ENCODE results near the gene KIF26A. TPM values are rescaled to one million over a fixed set of nuclear protein-coding genes. Genes with fewer than 3 reads are reported as not detected.

Gene KIF26A
- total and polyA plus RNA-seq, 2 experiments from 2014 or later: 5.6 to 103 TPM

DNA sequence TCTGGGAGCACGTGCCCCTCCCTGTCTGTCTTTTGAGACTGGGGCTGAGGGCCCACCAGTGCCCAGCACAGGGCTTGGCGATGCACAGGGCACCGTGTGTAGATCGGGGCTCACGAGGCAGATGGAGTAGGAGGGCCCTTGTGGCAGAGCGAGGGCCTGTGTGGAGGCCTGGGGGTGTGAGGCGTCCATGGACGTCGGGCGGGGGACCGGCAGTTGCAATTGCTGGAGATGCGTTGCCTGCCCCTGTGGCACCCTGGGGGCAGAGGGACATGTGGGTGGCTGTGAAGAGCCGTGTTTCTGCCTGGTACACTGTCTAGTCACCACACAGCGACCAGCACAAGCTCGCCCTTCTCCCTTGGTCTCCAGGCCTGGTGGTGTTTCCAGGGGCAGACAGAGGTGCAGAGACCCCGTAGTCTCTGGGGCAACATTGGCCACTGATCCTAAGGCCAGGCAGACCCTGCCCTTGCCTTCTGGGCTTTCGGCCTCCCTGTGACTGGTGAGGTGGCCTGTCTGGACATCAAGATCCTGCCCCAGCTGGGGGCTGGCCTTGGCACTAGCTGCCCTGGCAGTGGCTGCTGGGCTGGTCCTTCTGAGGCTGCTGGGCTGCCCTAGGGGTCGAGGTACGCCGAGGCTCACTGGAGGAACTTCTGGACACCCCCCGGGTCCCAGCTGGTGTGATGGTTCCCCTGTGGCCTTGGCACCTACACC lies 14.5 kb downstream of the KIF26A start:
- peaks cover 15% of the 10 kb centered on the region for H3K4me1 Mint-ChIP-seq
- no peaks in the 10 kb centered on the region for H3K9me2 ChIP-seq (ENCODE audit: insufficient read depth)
- H3K27me3 ChIP-seq (ENCODE audit: insufficient read depth): no peaks in the 10 kb centered on the region
- H3K27ac ChIP-seq (ENCODE audit: low read depth): no peak overlapping the region
- TF ChIP-seq CREB1 (CRISPR knock-in tag; IDR thresholded peaks at IDR 0.05; ENCODE audit: low read depth) (no peak), JUNB (IDR thresholded peaks at IDR 0.05; ENCODE audit: unreplicated experiment) (no peak), STAT1 (IDR thresholded peaks at IDR 0.05; ENCODE audit: unreplicated experiment) (no peak), ZNF331 (CRISPR knock-in tag; IDR thresholded peaks at IDR 0.05; ENCODE audit: low read depth) (no peak), EZH2phosphoT487 (IDR thresholded peaks at IDR 0.05; ENCODE audit: unreplicated experiment) (no peak), POLR2AphosphoS5 (IDR thresholded peaks at IDR 0.05; ENCODE audit: low read depth) (no peak), ZNF114 (CRISPR knock-in tag; IDR thresholded peaks at IDR 0.05) (no peak), NANOG (IDR thresholded peaks at IDR 0.05; ENCODE audit: borderline replicate concordance) (no peak), EZH2 (IDR thresholded peaks at IDR 0.05; ENCODE audit: low read depth, unreplicated experiment) (no peak)
- TF ChIP-seq, protein P1, sequence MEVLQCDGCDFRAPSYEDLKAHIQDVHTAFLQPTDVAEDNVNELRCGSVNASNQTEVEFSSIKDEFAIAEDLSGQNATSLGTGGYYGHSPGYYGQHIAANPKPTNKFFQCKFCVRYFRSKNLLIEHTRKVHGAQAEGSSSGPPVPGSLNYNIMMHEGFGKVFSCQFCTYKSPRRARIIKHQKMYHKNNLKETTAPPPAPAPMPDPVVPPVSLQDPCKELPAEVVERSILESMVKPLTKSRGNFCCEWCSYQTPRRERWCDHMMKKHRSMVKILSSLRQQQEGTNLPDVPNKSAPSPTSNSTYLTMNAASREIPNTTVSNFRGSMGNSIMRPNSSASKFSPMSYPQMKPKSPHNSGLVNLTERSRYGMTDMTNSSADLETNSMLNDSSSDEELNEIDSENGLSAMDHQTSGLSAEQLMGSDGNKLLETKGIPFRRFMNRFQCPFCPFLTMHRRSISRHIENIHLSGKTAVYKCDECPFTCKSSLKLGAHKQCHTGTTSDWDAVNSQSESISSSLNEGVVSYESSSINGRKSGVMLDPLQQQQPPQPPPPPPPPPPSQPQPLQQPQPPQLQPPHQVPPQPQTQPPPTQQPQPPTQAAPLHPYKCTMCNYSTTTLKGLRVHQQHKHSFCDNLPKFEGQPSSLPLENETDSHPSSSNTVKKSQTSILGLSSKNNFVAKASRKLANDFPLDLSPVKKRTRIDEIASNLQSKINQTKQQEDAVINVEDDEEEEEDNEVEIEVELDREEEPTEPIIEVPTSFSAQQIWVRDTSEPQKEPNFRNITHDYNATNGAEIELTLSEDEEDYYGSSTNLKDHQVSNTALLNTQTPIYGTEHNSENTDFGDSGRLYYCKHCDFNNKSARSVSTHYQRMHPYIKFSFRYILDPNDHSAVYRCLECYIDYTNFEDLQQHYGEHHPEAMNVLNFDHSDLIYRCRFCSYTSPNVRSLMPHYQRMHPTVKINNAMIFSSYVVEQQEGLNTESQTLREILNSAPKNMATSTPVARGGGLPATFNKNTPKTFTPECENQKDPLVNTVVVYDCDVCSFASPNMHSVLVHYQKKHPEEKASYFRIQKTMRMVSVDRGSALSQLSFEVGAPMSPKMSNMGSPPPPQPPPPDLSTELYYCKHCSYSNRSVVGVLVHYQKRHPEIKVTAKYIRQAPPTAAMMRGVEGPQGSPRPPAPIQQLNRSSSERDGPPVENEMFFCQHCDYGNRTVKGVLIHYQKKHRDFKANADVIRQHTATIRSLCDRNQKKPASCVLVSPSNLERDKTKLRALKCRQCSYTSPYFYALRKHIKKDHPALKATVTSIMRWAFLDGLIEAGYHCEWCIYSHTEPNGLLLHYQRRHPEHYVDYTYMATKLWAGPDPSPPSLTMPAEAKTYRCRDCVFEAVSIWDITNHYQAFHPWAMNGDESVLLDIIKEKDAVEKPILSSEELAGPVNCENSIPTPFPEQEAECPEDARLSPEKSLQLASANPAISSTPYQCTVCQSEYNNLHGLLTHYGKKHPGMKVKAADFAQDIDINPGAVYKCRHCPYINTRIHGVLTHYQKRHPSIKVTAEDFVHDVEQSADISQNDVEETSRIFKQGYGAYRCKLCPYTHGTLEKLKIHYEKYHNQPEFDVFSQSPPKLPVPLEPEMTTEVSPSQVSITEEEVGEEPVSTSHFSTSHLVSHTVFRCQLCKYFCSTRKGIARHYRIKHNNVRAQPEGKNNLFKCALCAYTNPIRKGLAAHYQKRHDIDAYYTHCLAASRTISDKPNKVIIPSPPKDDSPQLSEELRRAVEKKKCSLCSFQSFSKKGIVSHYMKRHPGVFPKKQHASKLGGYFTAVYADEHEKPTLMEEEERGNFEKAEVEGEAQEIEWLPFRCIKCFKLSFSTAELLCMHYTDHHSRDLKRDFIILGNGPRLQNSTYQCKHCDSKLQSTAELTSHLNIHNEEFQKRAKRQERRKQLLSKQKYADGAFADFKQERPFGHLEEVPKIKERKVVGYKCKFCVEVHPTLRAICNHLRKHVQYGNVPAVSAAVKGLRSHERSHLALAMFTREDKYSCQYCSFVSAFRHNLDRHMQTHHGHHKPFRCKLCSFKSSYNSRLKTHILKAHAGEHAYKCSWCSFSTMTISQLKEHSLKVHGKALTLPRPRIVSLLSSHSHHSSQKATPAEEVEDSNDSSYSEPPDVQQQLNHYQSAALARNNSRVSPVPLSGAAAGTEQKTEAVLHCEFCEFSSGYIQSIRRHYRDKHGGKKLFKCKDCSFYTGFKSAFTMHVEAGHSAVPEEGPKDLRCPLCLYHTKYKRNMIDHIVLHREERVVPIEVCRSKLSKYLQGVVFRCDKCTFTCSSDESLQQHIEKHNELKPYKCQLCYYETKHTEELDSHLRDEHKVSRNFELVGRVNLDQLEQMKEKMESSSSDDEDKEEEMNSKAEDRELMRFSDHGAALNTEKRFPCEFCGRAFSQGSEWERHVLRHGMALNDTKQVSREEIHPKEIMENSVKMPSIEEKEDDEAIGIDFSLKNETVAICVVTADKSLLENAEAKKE (CRISPR knock-in tag; IDR thresholded peaks at IDR 0.05): no peak
- TF ChIP-seq, protein P2, sequence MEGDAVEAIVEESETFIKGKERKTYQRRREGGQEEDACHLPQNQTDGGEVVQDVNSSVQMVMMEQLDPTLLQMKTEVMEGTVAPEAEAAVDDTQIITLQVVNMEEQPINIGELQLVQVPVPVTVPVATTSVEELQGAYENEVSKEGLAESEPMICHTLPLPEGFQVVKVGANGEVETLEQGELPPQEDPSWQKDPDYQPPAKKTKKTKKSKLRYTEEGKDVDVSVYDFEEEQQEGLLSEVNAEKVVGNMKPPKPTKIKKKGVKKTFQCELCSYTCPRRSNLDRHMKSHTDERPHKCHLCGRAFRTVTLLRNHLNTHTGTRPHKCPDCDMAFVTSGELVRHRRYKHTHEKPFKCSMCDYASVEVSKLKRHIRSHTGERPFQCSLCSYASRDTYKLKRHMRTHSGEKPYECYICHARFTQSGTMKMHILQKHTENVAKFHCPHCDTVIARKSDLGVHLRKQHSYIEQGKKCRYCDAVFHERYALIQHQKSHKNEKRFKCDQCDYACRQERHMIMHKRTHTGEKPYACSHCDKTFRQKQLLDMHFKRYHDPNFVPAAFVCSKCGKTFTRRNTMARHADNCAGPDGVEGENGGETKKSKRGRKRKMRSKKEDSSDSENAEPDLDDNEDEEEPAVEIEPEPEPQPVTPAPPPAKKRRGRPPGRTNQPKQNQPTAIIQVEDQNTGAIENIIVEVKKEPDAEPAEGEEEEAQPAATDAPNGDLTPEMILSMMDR (conservative IDR thresholded peaks at IDR 0.05; ENCODE audit: low read depth in 2 of 2): no peak
- TF ChIP-seq, protein P3, sequence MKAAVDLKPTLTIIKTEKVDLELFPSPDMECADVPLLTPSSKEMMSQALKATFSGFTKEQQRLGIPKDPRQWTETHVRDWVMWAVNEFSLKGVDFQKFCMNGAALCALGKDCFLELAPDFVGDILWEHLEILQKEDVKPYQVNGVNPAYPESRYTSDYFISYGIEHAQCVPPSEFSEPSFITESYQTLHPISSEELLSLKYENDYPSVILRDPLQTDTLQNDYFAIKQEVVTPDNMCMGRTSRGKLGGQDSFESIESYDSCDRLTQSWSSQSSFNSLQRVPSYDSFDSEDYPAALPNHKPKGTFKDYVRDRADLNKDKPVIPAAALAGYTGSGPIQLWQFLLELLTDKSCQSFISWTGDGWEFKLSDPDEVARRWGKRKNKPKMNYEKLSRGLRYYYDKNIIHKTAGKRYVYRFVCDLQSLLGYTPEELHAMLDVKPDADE (IDR thresholded peaks at IDR 0.05): no peak
- TF ChIP-seq, protein P4, sequence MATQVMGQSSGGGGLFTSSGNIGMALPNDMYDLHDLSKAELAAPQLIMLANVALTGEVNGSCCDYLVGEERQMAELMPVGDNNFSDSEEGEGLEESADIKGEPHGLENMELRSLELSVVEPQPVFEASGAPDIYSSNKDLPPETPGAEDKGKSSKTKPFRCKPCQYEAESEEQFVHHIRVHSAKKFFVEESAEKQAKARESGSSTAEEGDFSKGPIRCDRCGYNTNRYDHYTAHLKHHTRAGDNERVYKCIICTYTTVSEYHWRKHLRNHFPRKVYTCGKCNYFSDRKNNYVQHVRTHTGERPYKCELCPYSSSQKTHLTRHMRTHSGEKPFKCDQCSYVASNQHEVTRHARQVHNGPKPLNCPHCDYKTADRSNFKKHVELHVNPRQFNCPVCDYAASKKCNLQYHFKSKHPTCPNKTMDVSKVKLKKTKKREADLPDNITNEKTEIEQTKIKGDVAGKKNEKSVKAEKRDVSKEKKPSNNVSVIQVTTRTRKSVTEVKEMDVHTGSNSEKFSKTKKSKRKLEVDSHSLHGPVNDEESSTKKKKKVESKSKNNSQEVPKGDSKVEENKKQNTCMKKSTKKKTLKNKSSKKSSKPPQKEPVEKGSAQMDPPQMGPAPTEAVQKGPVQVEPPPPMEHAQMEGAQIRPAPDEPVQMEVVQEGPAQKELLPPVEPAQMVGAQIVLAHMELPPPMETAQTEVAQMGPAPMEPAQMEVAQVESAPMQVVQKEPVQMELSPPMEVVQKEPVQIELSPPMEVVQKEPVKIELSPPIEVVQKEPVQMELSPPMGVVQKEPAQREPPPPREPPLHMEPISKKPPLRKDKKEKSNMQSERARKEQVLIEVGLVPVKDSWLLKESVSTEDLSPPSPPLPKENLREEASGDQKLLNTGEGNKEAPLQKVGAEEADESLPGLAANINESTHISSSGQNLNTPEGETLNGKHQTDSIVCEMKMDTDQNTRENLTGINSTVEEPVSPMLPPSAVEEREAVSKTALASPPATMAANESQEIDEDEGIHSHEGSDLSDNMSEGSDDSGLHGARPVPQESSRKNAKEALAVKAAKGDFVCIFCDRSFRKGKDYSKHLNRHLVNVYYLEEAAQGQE (IDR thresholded peaks at IDR 0.05; ENCODE audit: unreplicated experiment): no peak
- no peak overlapping the region for H3K27ac Mint-ChIP-seq
- DNase-seq (ENCODE audit: low spot score) (no peak), ATAC-seq (no peak)
- peaks cover 8% of the 10 kb centered on the region for H3K27me3 Mint-ChIP-seq (ENCODE audit: insufficient read depth, low read depth, poor library complexity)
- H3K36me3 ChIP-seq (ENCODE audit: insufficient read depth): no peaks in the 10 kb centered on the region
- H3K79me2 ChIP-seq (replicated peaks; ENCODE audit: insufficient read depth): peaks cover 60% of the 10 kb centered on the region
- peaks cover 21% of the 10 kb centered on the region for H3K4me1 ChIP-seq (ENCODE audit: insufficient read depth)
- H3K4me3 ChIP-seq: no peak overlapping the region
- H2AFZ ChIP-seq: no peak overlapping the region
- H3K4me2 ChIP-seq: no peak overlapping the region
- H4K20me1 ChIP-seq (replicated peaks; ENCODE audit: insufficient read depth): no peaks in the 10 kb centered on the region
- 0 out of 2 replicates have a peak, but pooled peaks cover 5% of the 10 kb centered on the region for H3F3A ChIP-seq (replicated peaks; ENCODE audit: low read depth)
- no peaks in the 10 kb centered on the region for H3K36me3 Mint-ChIP-seq (ENCODE audit: low read depth)
- H3K4me3 Mint-ChIP-seq: no peak overlapping the region
- no peaks in the 10 kb centered on the region for H3K9me3 Mint-ChIP-seq
